DLD1 (cell line): Measurements from ENCODE around the gene SBK3.

Experiments used
- in situ Hi-C: cut with HindIII; loops from 2 replicates; pipeline ENCODE4 v1.10.0; 2017; ENCODE audit warnings: low sequenced_read_pairs

SBK3 gene

GRCh38 chr19:55493052-55493644 lies 52.2 kb downstream of the SBK3 start:
- in situ Hi-C loops: no loop called here

- in situ Hi-C loops: no loop called here
Observed at GRCh38 chr19:55492362-55492944, 52.9 kb downstream of the SBK3 start.

GRCh38 chr19:55491546-55492360 lies 53.6 kb downstream of the SBK3 start:
- in situ Hi-C loops: no loop called here
